GM19467 (cell line): Measurements from ENCODE around the gene ABLIM2.
"Not testable (repeated sequence)": the region's sequence is repeated elsewhere in the genome, so short reads cannot be mapped to it uniquely, and the experiment has no call there.

ENCODE experiments used
- ATAC-seq: cut with Tn5 transposase; IDR thresholded peaks from one replicate; pipeline ENCODE4 v1.9.1; 2021; ENCODE audit warnings: mild to moderate bottlenecking, moderate library complexity; ENCODE audit not compliant: unreplicated experiment

ABLIM2 gene

GRCh38 chr4:7929118-7929951 is 229.3 kb downstream of the ABLIM2 start:
- ATAC-seq: no peak

GRCh38 chr4:7928711-7929110 is 229.9 kb downstream of the ABLIM2 start:
- no peak for ATAC-seq

- ATAC-seq: no peak
These were observed 231.8 kb downstream of the ABLIM2 start for GRCh38 chr4:7926822-7927221.

- ATAC-seq: no peak
These were observed 234.0 kb downstream of the ABLIM2 start for GRCh38 chr4:7924570-7924969.

DNA sequence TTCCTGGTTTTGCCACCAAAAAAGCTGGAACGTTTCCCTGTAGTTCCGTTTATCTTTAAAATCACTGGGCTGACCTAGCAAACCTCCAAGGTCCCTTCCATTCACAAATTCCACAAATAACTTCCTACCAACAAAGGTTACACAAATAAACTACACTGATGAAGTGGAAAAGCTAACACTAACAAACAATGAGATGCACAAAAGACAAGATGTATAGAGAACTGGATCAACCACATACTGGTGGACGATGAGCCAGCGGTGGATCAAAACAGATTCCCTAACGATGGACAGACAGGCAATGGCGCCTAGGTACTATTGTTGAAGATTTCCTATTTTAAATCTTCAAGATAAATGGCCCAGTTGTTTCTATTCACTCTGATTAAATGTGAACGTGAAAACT is 234.4 kb downstream of the ABLIM2 start:
- no peak for ATAC-seq

DNA sequence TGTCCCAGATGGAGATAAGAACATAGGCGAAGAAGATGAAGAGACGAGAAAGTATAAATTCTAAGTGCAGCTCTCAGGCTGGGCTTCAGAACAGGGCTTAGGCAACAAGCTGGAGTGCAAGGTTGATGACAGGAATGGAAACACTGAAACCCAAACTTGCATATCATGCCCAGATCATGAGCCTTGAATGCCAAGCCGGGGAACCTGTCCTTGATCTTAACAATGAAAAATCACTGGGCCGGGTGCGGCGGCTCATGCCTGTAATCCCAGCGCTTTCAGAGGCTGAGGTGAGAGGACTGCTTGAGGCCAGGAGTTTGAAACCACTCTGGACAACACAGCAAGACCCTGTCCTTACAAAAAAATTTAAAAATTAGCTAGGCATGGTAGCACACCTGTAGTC is 236.1 kb downstream of the ABLIM2 start:
- ATAC-seq: no peak

GRCh38 chr4:7918981-7919380 is 239.6 kb downstream of the ABLIM2 start:
- no peak for ATAC-seq

- not testable (repeated sequence) for ATAC-seq
These were observed 240.4 kb downstream of the ABLIM2 start for GRCh38 chr4:7918187-7918586.

DNA sequence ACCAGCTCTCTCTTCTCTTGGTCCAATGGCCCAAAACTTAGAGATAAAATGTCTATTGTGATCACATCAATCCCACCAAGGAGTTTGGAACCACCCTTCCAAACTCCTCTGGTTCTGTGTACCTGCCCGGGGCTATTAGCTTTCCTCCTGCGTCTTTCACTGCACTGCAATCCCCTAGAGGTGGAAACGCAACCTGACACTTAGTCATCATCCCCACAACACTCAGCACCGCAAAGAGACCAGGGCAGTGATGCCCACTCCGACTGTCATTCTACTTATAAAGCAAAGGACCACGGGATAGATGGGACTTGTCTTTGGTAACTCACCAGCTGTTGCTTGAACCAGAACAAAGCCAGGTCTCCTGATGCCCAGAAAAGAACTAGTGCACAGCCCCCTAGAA is 240.9 kb downstream of the ABLIM2 start:
- no peak for ATAC-seq

DNA sequence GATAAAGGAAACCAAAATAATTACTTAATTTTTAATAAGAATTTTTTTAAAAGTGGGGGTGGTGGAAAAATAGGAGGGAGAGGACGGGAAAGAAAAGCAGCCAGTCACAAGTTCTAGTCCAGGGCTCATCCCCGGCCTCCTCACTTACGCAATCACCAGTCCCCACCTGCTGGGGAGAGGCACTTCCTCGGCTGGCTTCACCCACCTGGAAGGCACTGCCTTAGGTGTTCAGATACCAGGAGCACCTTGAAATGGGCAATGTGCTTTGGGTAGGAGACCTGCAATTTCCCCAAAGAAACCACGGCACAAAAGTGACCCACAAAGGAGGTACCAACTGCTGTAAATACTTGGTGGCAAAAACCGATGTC is 242.8 kb downstream of the ABLIM2 start:
- ATAC-seq: no peak
